ENCODE data around the gene UBL4A. TPM values are rescaled to one million over a fixed set of nuclear protein-coding genes. Genes with fewer than 3 reads are reported as not detected.

The UBL4A gene
- total RNA-seq, 2 donors from 2014 or later: 44.4 to 48.4 TPM

- ATAC-seq (no peak), DNase-seq (no peak)
- intact Hi-C loops (cut with DNase I): no loop called here
Observed at GRCh38 chrX:154445776-154446175, 40.6 kb downstream of the UBL4A start.

GRCh38 chrX:154444755-154445246, 41.6 kb downstream of the UBL4A start:
- no peak for ATAC-seq

GRCh38 chrX:154443992-154444754, 42.2 kb downstream of the UBL4A start, which contains the start of gene FAM50A:
Gene FAM50A (plus strand): TSS chrX:154444141. CDS start chrX:154444236, 95 bp downstream.
- intact Hi-C loops (cut with DNase I): no loop called here
- ATAC-seq (peak; percentile 89 to 94), DNase-seq (peak; percentile 88)

More at GRCh38 chrX:154444755-154445246, 41.6 kb downstream of the UBL4A start:
- intact Hi-C loops (cut with DNase I): no loop called here
- DNase-seq: no peak

- ATAC-seq (peak; percentile 3 to 8), DNase-seq (no peak)
- intact Hi-C loops (cut with DNase I): no loop called here
Observed at GRCh38 chrX:154443479-154443910, 42.9 kb downstream of the UBL4A start.

GRCh38 chrX:154441984-154442707, 44.3 kb downstream of the UBL4A start:
- intact Hi-C loops (cut with DNase I): no loop called here
- DNase-seq (no peak), ATAC-seq (no peak)

GRCh38 chrX:154441564-154441963, 44.9 kb downstream of the UBL4A start:
- DNase-seq (no peak), ATAC-seq (no peak)
- intact Hi-C loops (cut with DNase I): no loop called here

- intact Hi-C loops (cut with DNase I): no loop called here
- ATAC-seq: no peak
- DNase-seq: no peak
Observed at GRCh38 chrX:154440623-154441357, 45.6 kb downstream of the UBL4A start.

- DNase-seq (no peak), ATAC-seq (no peak)
- intact Hi-C loops (cut with DNase I): no loop called here
Observed at GRCh38 chrX:154439841-154440240, 46.6 kb downstream of the UBL4A start.

GRCh38 chrX:154437971-154438893, 48.2 kb downstream of the UBL4A start:
- no peak for ATAC-seq
- intact Hi-C loops (cut with DNase I): no loop called here
- DNase-seq: no peak

- ATAC-seq (peak; percentile 68 to 76), DNase-seq (peak; percentile 69)
- intact Hi-C loops (cut with DNase I): no loop called here
Observed at GRCh38 chrX:154436983-154437752, 49.2 kb downstream of the UBL4A start, which contains the start of gene GDI1. Gene GDI1 (plus strand): TSS chrX:154437154. CDS start chrX:154437255, 101 bp downstream.

- DNase-seq (peak; percentile 53), ATAC-seq (peak; percentile 28 to 60)
- intact Hi-C loops (cut with DNase I): no loop called here
Observed at GRCh38 chrX:154436374-154436982, 49.9 kb downstream of the UBL4A start.

GRCh38 chrX:154435171-154435733, 51.2 kb downstream of the UBL4A start:
- intact Hi-C loops (cut with DNase I): no loop called here

GRCh38 chrX:154434394-154435168, 51.8 kb downstream of the UBL4A start:
- intact Hi-C loops (cut with DNase I): no loop called here
- no peak for DNase-seq
- no peak for ATAC-seq

More at GRCh38 chrX:154435171-154435733, 51.2 kb downstream of the UBL4A start:
- DNase-seq: no peak
- ATAC-seq: no peak
